ENCODE measurements around the gene APOL6. TPM values are rescaled to one million over a fixed set of nuclear protein-coding genes. Genes with fewer than 3 reads are reported as not detected.
"Not testable (repeated sequence)": the region's sequence is repeated elsewhere in the genome, so short reads cannot be mapped to it uniquely, and the experiment has no call there.

Gene APOL6
- total RNA-seq, 1 donor from 2014 or later: not detected

GRCh38 chr22:35661464-35661863 lies 13.2 kb downstream of the APOL6 start:
- Mint-ChIP-seq H3K9me3 (peaks cover 5% of the 10 kb centered on the region), H3K4me1 (no peaks in the 10 kb centered on the region), H3K36me3 (ENCODE audit: low read depth) (peaks cover 2% of the 10 kb centered on the region), H3K27ac (ENCODE audit: unreplicated experiment) (no peak overlapping the region), H3K27me3 (ENCODE audit: low read depth) (peaks cover 4% of the 10 kb centered on the region), H3K4me3 (no peak overlapping the region)
- TF ChIP-seq, protein P1, sequence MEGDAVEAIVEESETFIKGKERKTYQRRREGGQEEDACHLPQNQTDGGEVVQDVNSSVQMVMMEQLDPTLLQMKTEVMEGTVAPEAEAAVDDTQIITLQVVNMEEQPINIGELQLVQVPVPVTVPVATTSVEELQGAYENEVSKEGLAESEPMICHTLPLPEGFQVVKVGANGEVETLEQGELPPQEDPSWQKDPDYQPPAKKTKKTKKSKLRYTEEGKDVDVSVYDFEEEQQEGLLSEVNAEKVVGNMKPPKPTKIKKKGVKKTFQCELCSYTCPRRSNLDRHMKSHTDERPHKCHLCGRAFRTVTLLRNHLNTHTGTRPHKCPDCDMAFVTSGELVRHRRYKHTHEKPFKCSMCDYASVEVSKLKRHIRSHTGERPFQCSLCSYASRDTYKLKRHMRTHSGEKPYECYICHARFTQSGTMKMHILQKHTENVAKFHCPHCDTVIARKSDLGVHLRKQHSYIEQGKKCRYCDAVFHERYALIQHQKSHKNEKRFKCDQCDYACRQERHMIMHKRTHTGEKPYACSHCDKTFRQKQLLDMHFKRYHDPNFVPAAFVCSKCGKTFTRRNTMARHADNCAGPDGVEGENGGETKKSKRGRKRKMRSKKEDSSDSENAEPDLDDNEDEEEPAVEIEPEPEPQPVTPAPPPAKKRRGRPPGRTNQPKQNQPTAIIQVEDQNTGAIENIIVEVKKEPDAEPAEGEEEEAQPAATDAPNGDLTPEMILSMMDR (conservative IDR thresholded peaks at IDR 0.05): no peak
- no peak for DNase-seq (ENCODE audit: low read depth, low spot score)

- TF ChIP-seq, protein P1 (conservative IDR thresholded peaks at IDR 0.05): no peak
- Mint-ChIP-seq H3K36me3 (ENCODE audit: low read depth) (peaks cover 4% of the 10 kb centered on the region), H3K4me3 (no peak overlapping the region), H3K9me3 (peaks cover 14% of the 10 kb centered on the region), H3K27ac (ENCODE audit: unreplicated experiment) (no peak overlapping the region), H3K27me3 (ENCODE audit: low read depth) (peaks cover 4% of the 10 kb centered on the region), H3K4me1 (no peaks in the 10 kb centered on the region)
- DNase-seq (ENCODE audit: low read depth, low spot score): no peak
These were observed 14.7 kb downstream of the APOL6 start for GRCh38 chr22:35662914-35663313.

- peaks cover 16% of the 10 kb centered on the region for H3K9me3 Mint-ChIP-seq
- H3K27ac Mint-ChIP-seq (ENCODE audit: unreplicated experiment): no peak overlapping the region
- no peak overlapping the region for H3K4me3 Mint-ChIP-seq
These were observed 15.1 kb downstream of the APOL6 start for GRCh38 chr22:35663371-35663770.

DNA sequence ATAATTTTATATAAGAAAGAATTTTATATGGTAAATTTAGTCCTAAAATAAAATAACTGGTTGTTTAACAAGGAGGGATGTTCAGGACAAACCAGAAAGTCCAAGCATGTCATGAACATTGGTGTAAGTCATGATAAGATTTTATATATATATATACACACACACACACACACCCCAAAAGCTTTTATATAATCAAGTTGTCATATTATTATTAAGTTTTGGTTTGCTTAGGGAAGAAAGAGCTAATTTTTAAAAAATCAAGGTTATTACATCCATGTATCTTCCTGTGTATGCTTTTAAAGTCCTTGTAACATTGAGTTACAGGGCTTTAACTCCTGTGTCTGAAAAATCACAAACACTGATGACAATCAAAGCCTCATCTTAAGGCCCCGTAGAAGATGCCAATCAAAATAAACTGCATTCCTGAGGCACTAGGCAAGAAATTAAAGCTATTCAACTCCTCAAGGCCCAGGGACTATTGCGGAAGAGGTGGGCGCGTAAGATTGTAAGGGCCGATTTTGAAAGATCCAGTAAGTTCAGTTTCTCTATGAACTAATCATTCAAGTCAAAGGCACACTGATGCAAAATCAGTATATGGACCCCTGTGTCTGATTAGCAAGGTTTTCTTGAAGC lies 16.8 kb downstream of the APOL6 start:
- Mint-ChIP-seq H3K4me3 (no peak overlapping the region), H3K4me1 (no peaks in the 10 kb centered on the region), H3K9me3 (peaks cover 20% of the 10 kb centered on the region), H3K36me3 (ENCODE audit: low read depth) (peaks cover 7% of the 10 kb centered on the region), H3K27me3 (ENCODE audit: low read depth) (peaks cover 4% of the 10 kb centered on the region), H3K27ac (ENCODE audit: unreplicated experiment) (no peak overlapping the region)
- DNase-seq (ENCODE audit: low read depth, low spot score): no peak
- TF ChIP-seq, protein P1 (conservative IDR thresholded peaks at IDR 0.05): no peak

More at GRCh38 chr22:35663371-35663770, 15.1 kb downstream of the APOL6 start:
- TF ChIP-seq, protein P1 (conservative IDR thresholded peaks at IDR 0.05): no peak
- Mint-ChIP-seq H3K4me1 (no peaks in the 10 kb centered on the region), H3K27me3 (ENCODE audit: low read depth) (peaks cover 4% of the 10 kb centered on the region), H3K36me3 (ENCODE audit: low read depth) (peaks cover 7% of the 10 kb centered on the region)
- no peak for DNase-seq (ENCODE audit: low read depth, low spot score)

GRCh38 chr22:35666699-35667098 lies 18.5 kb downstream of the APOL6 start:
- peaks cover 22% of the 10 kb centered on the region for H3K9me3 Mint-ChIP-seq
- not testable (repeated sequence) for H3K4me1 Mint-ChIP-seq; H3K27ac Mint-ChIP-seq (ENCODE audit: unreplicated experiment); H3K4me3 Mint-ChIP-seq; DNase-seq (ENCODE audit: low read depth, low spot score); H3K36me3 Mint-ChIP-seq (ENCODE audit: low read depth); H3K27me3 Mint-ChIP-seq (ENCODE audit: low read depth)

DNA sequence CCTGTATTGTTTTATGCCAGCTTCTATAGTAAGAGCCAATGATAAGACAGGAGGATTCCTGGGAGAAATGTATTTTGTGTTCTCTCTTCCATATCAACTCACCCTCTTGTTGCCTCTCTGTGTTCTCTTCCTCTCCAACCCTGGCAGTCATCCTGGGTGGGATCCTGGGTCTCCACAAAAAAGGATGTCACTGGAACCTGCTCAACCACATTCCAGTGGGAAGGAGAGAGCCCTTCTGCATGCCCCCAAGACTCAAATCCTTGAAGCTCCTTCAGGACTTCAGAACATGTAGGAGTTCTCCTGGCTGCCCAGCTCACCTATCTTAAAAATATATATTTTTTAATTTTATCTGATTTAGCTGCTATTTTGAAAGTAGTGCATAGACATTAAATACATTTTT lies 26.1 kb downstream of the APOL6 start:
- DNase-seq (ENCODE audit: low read depth, low spot score): no peak
- TF ChIP-seq, protein P1 (conservative IDR thresholded peaks at IDR 0.05): no peak
- Mint-ChIP-seq H3K36me3 (ENCODE audit: low read depth) (peaks cover 5% of the 10 kb centered on the region), H3K27ac (ENCODE audit: unreplicated experiment) (no peak overlapping the region), H3K27me3 (ENCODE audit: low read depth) (peaks cover 8% of the 10 kb centered on the region), H3K9me3 (peaks cover 12% of the 10 kb centered on the region), H3K4me1 (no peaks in the 10 kb centered on the region), H3K4me3 (no peak overlapping the region)

GRCh38 chr22:35676065-35676464 lies 27.8 kb downstream of the APOL6 start:
- H3K27me3 Mint-ChIP-seq (ENCODE audit: low read depth); H3K9me3 Mint-ChIP-seq; H3K36me3 Mint-ChIP-seq (ENCODE audit: low read depth); DNase-seq (ENCODE audit: low read depth, low spot score); H3K4me1 Mint-ChIP-seq; H3K4me3 Mint-ChIP-seq: not testable (repeated sequence)
- peak overlapping the region; percentile 72 for H3K27ac Mint-ChIP-seq (ENCODE audit: unreplicated experiment)
